Testis (tissue), 3 donors: Measurements from ENCODE around the gene CFAP57. TPM values are rescaled to one million over a fixed set of nuclear protein-coding genes. Genes with fewer than 3 reads are reported as not detected.

Experiments used
- DNase-seq: peaks from one replicate; pipeline ENCODE4 v3.0.0-alpha.2; 2019
- H3K27ac ChIP-seq, 2 donors: fragments of 200-600 bp; sonication (generic); one replicate each; pipeline ENCODE4 v1.5.1; 2019
- H3K27me3 ChIP-seq: fragments of 200-600 bp; sonication (generic); one replicate; pipeline ENCODE4 v1.5.1; 2019
- H3K36me3 ChIP-seq: fragments of 200-600 bp; sonication (generic); one replicate; pipeline ENCODE4 v1.5.1; 2017; ENCODE audit warnings: low read depth; ENCODE audit errors: missing control alignments
- H3K4me1 ChIP-seq: fragments of 200-600 bp; sonication (generic); one replicate; pipeline ENCODE4 v1.5.1; 2019
- H3K4me3 ChIP-seq, 2 donors: fragments of 200-600 bp; sonication (generic); one replicate each; pipeline ENCODE4 v1.5.1; 2017 to 2019
- H3K9me3 ChIP-seq: fragments of 200-600 bp; sonication (generic); one replicate; pipeline ENCODE4 v1.5.1; 2017
- POLR2A ChIP-seq: fragments of 450-650 bp; IDR thresholded peaks from one replicate; pipeline ENCODE4 v1.6.1; 2017; ENCODE audit warnings: antibody characterized with exemption, mild to moderate bottlenecking, moderate library complexity
- WGBS, 2 donors: methylation state at CpG; one replicate each; pipeline ENCODE4 v1.1.5; 2018; 5-methylcytosine and 5-hydroxymethylcytosine counted together
- intact Hi-C: fragments of 100-400 bp; cut with DNase I; formaldehyde crosslinking; loops from one replicate; pipeline ENCODE4 v1.15.1; 2023; ENCODE audit warnings: low total_unique reads
- polyA plus RNA-seq: library from polyadenylated mRNA; stranded (reverse); fragments of 350-450 nt; fragmentation: Illumina TruSeq; extraction: RNeasy Lipid Tissue Mini Kit (QIAGEN cat#74804); gene quantifications from one replicate; pipeline ENCODE4 v1.2.3, GENCODE V29; 2014; ENCODE audit warnings: low read depth, low replicate concordance; ENCODE audit not compliant: insufficient read depth
- total RNA-seq, 2 donors: library from RNA; depleted of rRNA; stranded (reverse); fragments of >200 nt; gene quantifications; one replicate each; pipeline ENCODE4 v1.2.3, GENCODE V29; 2016
- TF ChIP-seq, protein P1 (sequence below), 3 experiments: fragments of 450-650 bp in 2 of 3; fragments of 200-600 bp in 1 of 3; sonication (generic) in 1 of 3; IDR thresholded peaks; one replicate each; pipeline ENCODE4 v1.5.1; 2016 to 2019; ENCODE audit warnings: antibody characterized with exemption in 3 of 3, mild to moderate bottlenecking in 2 of 3, moderate library complexity in 1 of 3

The CFAP57 gene
- total and polyA plus RNA-seq, 3 donors from 2014 or later = 16.6 to 38.7 (median 22.9) TPM

DNA sequence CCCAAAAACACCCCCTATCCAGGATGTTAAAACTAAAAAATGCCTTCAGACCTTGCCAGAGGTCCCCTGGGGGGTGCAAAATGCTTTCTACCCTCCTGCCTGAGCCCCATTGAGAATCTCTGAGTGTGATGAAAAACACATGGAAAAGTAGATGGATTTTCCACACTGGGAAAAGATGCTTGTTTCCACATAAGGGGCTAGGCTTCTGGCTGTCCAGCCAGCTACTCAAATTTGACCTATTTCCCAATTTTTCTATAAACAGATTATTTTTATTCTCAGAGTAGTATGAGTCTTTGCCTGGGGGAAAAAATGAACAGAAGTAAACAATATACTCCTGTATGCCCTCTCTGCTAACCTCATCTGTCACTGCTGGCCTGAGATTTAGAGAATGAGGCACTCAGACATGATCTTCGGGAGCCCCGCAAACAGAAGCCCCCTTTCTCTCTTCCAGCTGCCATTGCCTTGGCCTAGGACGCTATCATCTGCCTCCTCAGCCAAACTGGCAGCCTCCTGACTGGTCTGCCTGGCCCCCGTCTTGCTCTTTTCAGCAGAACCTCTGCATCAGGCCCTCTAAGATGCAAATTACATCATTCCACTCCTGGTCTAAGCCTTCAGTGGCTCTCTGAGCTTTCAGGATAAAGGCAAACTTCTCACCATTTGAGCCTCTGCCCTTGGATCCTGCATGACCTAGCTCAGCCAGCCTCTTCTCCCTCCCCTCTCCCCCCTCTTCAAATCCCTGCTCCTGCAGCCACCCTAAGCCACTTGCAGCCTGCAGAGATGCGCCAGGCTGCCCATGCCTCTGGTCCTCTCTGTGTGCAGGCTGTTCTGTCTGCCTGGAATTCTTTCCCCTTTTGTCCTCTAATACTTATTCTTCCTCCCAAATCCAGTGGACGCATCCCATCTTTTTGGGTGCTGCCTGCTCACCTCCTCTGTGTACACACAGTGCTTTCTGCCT is 58.0 kb downstream of the CFAP57 start:
- Histone ChIP-seq H3K4me3 (no peak overlapping the region), H3K4me1 (no peaks in the 10 kb centered on the region), H3K36me3 (no peaks in the 10 kb centered on the region), H3K27ac (no peak overlapping the region), H3K27me3 (no peaks in the 10 kb centered on the region), H3K9me3 (no peaks in the 10 kb centered on the region)
- 75 to 81% methylated on average over 6 of the region's 6 CpGs for WGBS, 2 donors
- intact Hi-C loops = loop anchor here (10.0 kb wide), 1 partner anchor 185 kb away; no protein-coding TSS in a partner anchor
- no peak for DNase-seq
- TF ChIP-seq, protein P1, sequence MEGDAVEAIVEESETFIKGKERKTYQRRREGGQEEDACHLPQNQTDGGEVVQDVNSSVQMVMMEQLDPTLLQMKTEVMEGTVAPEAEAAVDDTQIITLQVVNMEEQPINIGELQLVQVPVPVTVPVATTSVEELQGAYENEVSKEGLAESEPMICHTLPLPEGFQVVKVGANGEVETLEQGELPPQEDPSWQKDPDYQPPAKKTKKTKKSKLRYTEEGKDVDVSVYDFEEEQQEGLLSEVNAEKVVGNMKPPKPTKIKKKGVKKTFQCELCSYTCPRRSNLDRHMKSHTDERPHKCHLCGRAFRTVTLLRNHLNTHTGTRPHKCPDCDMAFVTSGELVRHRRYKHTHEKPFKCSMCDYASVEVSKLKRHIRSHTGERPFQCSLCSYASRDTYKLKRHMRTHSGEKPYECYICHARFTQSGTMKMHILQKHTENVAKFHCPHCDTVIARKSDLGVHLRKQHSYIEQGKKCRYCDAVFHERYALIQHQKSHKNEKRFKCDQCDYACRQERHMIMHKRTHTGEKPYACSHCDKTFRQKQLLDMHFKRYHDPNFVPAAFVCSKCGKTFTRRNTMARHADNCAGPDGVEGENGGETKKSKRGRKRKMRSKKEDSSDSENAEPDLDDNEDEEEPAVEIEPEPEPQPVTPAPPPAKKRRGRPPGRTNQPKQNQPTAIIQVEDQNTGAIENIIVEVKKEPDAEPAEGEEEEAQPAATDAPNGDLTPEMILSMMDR (IDR thresholded peaks at IDR 0.05) = no peak
- no peak for TF ChIP-seq POLR2A

DNA sequence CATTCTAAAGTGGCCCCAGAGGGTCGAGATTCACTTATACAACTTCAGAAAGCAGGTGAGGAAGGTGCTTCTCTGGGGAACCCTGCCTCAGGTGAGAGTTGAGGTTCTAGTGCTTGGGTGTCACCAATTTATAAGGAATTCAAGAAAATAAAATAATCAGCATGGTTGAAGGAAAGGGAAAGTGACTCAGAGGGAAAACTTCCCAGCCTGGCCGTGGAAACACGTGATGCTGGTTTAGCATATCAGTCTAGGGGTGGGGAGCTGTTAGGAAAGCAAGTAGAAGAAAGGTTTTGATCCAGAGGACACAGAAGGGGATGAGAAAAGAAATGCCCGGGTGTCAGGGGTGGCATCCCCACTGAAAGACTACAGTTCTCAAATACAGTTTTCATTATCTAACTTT is 59.9 kb downstream of the CFAP57 start:
- H3K27ac ChIP-seq = no peak overlapping the region
- H3K9me3 ChIP-seq = no peaks in the 10 kb centered on the region
- no peak overlapping the region for H3K4me3 ChIP-seq
- intact Hi-C loops = loop anchor here (10.0 kb wide), 1 partner anchor 183 kb away; no protein-coding TSS in a partner anchor
- TF ChIP-seq POLR2A = no peak
- TF ChIP-seq, protein P1 (IDR thresholded peaks at IDR 0.05) = no peak
- DNase-seq = no peak
- no peaks in the 10 kb centered on the region for H3K27me3 ChIP-seq
- no peaks in the 10 kb centered on the region for H3K4me1 ChIP-seq
- no peaks in the 10 kb centered on the region for H3K36me3 ChIP-seq
- 55 to 61% methylated on average over 4 of the region's 4 CpGs for WGBS, 2 donors

DNA sequence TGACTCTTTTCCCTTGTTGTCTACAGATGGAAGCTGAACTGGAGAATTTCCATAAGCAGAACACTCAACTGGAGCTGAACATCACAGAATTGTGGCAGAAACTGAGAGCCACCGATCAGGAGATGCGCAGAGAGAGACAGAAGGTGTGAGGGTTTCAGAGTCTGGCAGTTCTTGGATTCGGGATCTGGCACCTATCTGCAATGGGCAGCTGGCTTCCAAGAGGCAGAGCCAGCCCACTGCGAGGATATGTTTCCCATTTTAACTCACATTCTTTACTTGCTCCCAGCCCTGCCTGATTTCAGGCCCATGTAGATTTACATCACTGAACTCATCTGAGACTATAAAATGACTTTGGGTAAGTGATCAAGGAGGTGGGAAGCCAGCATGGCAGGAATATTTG is 60.4 kb downstream of the CFAP57 start:
- 85 to 97% methylated on average over 4 of the region's 4 CpGs for WGBS, 2 donors
- Histone ChIP-seq H3K4me1 (no peaks in the 10 kb centered on the region), H3K27ac (no peak overlapping the region), H3K9me3 (no peaks in the 10 kb centered on the region), H3K27me3 (no peaks in the 10 kb centered on the region), H3K4me3 (no peak overlapping the region), H3K36me3 (no peaks in the 10 kb centered on the region)
- DNase-seq = no peak
- intact Hi-C loops = loop anchor here (10.0 kb wide), 1 partner anchor 182 kb away; no protein-coding TSS in a partner anchor
- TF ChIP-seq POLR2A = no peak

DNA sequence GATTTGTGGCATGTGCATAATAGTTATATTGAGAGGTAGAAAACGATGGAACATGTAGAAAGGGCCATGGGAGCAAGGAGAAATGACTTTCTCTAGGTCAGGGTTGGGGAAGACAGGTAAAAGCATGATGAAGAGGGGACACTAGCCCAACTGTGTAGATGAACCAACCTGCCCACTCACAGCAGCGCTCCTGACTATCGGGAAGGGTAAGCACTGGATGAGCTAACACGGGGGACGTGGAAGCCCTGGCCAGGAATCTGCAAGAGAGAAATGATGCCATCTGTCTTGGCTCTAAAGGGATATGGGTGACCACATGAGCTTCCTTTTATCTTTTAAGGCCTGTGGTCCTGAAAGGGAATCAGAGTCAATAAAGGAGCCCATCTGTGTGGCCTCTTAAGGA is 61.5 kb downstream of the CFAP57 start:
- Histone ChIP-seq H3K36me3 (no peaks in the 10 kb centered on the region), H3K4me1 (no peaks in the 10 kb centered on the region), H3K4me3 (no peak overlapping the region), H3K9me3 (no peaks in the 10 kb centered on the region), H3K27ac (no peak overlapping the region), H3K27me3 (no peaks in the 10 kb centered on the region)
- no peak for TF ChIP-seq POLR2A
- TF ChIP-seq, protein P1 (IDR thresholded peaks at IDR 0.05) = no peak
- intact Hi-C loops = loop anchor here (10.0 kb wide), 1 partner anchor 181 kb away; no protein-coding TSS in a partner anchor
- no peak for DNase-seq
- 86 to 94% methylated on average over 5 of the region's 5 CpGs for WGBS, 2 donors

DNA sequence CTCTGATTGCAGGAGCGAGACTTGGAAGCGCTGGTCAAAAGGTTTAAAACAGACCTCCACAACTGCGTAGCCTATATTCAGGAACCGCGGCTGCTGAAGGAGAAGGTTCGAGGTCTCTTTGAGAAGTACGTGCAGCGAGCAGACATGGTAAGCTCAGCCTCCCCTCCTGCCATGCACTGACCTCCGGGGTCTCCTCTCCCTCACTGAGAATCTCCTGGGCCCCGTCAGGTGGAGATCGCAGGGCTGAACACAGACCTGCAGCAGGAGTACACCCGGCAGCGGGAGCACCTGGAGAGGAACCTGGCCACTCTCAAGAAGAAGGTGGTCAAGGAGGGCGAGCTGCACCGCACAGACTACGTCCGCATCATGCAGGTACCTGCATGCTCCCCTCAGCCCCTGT is 62.1 kb downstream of the CFAP57 start:
- WGBS, 2 donors = 92% methylated on average over 14 to 17 of the region's 17 CpGs
- TF ChIP-seq POLR2A = no peak
- TF ChIP-seq, protein P1 (IDR thresholded peaks at IDR 0.05) = no peak

More for the DNA sequence above, 62.1 kb downstream of the CFAP57 start:
- H3K4me3 ChIP-seq = no peak overlapping the region
- H3K4me1 ChIP-seq = no peaks in the 10 kb centered on the region
- intact Hi-C loops = loop anchor here (10.0 kb wide), 1 partner anchor 181 kb away; no protein-coding TSS in a partner anchor
- H3K27me3 ChIP-seq = no peaks in the 10 kb centered on the region
- DNase-seq = no peak
- no peaks in the 10 kb centered on the region for H3K36me3 ChIP-seq
- H3K9me3 ChIP-seq = no peaks in the 10 kb centered on the region
- H3K27ac ChIP-seq = no peak overlapping the region
